HPDE6-E6E7 (cell line): ENCODE data around the gene HOXC12.

ENCODE experiments used
- DNase-seq: peaks from one replicate; pipeline ENCODE4 v3.0.0; 2011; ENCODE audit warnings: missing footprints; ENCODE audit errors: extremely low spot score

Gene HOXC12

DNA sequence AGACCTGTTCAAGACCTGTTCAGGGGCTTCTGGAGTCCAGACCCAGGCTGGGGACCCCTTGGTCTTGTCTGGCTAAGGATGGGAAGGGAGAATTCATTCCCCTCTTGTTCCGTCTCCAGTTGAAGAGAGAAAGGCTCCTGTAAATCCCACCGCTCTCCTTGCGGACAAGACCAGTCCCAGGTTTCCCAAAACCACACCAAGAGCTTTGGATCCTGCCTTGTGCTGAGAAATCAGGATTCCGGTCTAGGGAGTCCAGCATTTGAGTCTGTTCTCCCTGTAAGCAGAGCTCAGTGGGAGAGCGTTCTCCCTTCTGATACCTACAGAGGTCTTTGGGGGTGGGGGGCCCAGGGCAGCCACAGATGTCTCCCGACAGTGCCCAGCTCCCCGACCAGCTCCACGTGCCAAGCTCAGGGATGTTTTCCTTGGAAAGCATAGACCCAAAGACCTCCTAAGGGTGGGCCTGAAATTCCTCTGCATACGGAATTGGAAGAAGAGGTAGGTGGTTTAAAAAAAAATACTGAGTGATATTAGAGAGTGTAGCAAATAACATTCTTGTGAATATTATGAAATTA, 14.2 kb upstream of the HOXC12 start:
- no peak for DNase-seq

DNA sequence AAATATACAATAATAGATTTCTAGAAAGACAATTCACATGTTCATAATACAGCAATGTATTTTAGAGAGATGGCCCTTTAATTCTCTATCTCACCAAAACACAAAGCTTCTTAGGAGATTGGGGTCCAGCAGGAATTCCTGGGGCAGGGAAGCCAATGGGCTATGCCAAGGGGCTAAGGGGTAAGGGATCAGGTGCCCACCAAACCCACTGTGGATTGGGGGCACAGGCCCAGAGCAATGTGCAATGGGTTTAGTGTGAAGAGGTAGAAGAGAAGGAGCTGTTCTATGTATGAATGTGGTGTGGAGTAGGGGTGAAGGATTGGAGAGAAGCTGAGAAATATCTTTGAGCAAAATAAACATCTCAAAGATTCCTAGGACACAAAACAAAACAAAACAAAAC, 13.5 kb upstream of the HOXC12 start:
- no peak for DNase-seq

DNA sequence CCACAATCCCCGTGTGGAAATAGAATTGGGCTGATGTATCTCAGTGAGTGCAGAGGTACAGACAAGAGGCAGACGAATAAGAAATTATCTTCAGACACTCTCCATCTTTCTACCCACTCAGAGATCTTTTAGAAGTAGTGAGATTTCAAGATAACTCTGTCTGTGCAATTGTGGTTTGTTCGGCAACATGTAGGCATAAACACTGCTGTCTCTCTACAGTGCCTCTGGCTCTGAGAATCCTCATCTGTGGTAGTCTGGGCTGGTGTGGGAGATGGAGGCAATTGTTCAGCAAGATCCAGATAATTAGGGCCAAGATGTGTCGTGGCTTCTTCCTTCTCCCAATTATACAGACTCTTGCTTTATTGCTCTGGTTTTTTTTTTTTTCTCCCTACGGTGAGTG, 13.0 kb upstream of the HOXC12 start:
- no peak for DNase-seq

DNA sequence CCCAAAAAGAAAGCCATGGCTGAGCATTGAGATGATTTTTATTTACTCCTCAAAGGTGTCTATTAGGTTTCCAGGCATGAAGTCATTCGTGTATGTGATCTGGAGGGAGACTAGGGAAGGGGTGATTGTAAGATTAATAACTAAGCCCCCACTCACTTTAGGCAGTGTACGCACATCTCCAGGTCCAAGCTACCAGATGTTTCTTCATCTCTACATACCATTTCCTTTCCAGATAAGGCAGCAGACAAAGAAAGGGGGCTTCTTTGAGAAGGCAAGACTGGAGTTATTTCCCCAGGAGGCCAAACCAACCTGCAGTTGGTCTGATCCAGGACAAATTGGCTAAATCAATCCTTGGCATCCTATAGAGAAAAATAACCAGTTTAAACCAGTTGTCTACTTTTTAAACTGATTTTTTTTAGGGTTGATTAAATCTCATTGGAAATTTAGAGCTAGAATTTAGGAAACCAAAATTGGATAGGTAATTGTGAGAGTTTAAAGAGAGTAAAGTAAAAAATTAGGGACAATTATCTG, 12.2 kb upstream of the HOXC12 start:
- no peak for DNase-seq

DNA sequence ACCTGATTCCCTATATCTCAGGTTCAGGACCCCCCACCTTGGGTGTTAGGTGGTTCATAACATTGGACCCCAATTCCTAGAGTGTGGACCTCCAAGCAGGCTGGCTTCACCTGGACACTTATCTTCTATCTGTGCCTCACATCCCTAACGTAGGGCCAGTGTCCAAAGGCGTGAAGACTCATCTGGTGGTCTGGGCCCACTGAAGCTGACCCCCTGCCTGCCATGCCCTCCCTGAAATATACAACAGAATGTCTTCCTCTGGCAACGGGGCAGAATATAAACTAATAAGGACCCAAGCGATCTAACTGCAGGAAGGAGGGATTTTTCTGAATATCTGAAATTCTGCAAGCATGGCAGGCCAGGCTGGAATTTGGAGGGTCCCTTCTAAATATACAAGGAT, 10.5 kb upstream of the HOXC12 start:
- no peak for DNase-seq

DNA sequence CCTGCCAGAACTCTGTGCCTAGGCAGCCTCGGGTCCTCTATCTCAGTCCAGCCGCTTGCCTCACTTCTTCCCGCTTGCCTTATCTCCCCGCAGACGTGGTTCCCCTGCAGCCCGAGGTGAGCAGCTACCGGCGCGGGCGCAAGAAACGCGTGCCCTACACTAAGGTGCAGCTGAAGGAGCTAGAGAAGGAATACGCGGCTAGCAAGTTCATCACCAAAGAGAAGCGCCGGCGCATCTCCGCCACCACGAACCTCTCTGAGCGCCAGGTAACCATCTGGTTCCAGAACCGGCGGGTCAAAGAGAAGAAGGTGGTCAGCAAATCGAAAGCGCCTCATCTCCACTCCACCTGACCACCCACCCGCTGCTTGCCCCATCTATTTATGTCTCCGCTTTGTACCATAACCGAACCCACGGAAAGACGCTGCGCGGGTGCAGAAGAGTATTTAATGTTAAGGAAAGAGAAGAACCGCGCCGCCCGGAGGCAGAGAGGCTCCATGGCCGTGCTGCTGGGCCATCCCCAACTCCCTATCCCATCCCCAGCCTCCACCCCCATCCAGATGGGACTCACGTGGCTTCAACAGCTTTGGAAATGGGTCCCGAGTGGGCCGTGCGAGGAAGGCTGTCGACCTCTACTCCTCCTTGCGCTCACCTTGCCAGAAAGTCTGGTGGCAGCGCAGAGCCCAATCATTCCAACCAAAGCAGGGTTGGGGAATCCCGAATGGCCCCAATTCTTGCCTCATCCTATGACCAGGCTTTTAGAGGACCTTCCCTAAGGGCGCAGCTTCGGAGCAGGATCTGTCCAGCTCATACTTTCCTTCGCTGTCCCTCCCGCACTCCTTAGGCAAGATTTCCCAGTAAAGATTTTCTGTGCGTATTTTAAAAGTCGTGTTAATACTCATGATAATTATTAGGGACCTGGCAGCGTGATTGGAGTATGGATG, 9.5 kb upstream of the HOXC12 start:
- DNase-seq, result no peak

DNA sequence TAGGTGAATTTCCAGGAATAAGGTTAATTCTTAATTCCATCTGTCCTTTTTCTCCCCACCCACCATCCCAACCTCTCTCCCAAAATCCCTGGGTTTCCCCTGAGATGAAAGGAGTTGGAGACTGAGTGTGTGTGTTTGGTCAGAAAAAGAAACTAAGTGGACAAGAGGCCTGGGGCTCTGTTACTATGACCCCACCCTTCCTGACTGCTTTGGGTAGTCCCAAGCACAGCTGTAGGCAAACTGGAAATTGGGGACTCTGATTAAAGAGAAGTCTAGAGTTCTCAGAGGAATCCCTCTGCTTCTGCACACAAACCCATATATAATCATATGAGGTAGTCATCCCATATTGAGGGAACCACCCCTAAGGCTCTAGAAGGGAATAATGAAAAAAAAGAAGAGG, 7.0 kb upstream of the HOXC12 start:
- no peak for DNase-seq

DNA sequence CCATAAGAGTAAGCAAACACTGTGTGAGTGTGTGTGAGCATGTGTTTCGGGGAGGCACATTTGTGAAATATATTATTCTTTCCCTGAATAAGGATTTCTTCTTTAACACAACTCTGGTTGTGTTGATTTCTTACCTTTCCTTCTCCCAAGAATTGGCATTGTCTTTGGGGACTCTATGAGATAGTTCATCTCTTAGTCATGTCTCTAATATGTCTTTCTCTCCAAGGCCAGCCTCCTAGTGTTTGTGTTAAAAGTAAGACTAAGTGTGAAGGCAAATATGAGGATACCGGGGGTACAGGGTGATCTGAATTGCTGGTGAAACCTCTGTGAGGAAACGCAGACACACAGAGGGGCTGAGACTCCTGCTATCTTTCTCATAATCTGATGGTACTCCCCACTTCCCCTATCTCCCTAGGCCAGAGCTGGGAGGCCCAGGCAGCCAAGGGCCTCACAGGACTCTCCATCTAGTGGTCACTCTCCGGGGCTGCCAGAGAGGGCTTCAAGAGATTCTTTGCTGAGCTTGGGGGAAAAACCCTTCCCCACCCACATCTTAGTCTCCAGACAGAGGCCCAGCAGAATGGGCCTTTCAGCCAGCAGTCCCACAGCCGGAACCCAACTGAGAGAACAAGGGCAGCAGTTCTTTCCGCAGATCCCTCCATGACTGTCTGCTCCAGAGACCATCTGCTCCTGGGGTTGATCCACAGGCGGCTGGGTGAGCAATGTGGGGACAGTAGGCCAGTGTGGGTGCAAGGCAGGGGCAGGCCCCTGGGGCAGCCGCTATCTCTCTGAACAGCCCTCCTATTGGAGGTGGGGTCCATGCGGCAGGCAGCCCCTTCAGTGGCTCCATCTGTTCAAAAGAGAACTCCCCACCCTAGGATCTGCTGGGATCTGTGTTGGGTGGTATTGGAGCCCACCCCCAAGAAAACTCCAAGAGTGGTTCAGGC, 5.8 kb upstream of the HOXC12 start:
- DNase-seq, result no peak

DNA sequence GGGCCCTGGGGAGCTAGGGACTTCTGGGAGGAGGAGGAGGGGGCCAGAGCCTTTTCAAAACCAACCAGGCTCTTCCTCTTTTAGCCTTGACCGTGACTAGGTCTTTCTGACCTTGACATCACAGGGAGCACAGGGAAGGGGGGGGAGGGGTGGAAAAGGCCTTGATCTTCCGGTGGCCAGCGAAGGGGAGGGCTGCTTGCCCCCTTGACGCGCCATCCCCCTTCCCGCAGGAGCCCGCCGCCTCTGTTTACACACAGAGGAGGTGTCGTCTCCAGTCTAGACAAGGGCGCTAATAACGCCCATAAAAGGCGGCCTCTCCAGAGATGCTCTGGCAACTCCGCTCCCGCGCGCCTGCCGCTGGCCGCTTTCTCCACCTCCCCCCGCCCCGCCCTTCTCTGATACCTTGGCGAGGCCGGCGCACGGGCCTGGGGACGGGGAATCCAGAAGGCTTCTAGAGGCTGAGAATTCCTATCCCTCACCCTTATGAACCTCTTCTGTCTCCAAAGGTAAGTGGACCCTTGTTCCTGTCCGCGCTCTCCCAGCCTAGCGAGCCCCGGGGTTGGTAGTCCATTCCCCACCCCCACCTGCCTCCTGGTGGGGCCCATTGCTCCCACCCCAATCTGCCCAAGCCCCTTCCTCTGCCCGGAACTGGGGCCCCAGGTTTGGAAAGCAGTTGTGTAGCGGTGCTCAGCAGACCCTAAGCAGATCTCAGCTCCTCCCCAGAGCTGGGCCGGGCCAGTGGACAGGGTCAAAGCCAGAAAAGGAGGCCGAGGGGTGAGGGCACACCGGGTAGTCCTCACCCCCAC, 4.9 kb upstream of the HOXC12 start:
- DNase-seq, result no peak

DNA sequence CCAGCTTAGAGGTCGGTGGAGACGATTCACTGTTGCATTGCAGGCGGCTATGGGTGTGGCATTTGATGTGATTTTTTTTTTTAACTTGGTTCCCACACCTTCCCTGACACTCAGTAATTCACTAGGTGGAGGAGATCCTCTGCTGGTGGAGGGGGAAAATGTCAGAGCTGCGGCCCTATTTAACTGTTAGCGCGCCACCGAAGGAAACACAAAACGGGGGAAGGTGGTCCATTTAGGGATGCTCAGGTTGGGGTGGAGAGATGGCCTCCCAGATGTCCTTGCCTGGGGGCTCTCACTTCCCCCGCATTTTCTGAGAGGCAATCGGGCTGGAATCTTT, 4.3 kb upstream of the HOXC12 start:
- DNase-seq, result no peak

DNA sequence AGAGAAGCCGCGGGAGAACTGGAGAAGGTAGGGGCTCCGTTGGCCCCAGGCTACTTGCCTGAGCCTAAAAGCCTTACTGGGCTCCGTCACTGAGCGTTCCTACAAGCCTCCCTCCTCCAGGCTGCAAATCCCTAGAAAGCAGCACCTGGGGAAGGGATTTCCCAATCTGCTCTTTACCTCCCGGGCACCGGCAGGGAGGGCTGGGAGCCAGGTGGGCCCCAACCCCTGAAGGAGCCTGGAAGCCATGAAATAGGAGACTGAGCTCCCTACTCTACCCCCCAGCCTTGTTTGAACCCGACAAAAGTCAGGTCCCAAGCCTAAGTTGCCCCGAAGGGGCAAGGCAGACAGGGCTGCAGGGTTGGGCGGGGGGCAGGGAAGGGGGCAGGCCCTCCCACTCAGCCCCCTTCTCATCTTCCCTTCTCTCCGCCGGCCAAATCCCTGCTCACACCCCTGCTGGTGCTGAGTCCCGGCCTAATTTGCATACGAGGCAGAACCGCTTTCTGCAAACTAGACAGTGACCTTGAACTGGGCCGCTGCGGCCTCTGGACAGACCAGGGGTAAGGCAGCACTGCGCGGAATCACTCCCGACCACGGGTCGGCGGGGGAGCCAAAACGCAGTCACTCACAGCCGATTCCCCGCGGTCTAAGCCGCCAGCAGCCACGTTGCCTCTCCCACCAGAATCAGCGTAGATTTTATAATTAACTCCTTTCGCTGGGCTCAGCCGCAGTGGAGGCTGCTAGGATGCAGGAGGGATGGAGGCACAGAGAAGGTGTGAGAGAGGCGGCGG, 3.7 kb upstream of the HOXC12 start:
- no peak for DNase-seq

DNA sequence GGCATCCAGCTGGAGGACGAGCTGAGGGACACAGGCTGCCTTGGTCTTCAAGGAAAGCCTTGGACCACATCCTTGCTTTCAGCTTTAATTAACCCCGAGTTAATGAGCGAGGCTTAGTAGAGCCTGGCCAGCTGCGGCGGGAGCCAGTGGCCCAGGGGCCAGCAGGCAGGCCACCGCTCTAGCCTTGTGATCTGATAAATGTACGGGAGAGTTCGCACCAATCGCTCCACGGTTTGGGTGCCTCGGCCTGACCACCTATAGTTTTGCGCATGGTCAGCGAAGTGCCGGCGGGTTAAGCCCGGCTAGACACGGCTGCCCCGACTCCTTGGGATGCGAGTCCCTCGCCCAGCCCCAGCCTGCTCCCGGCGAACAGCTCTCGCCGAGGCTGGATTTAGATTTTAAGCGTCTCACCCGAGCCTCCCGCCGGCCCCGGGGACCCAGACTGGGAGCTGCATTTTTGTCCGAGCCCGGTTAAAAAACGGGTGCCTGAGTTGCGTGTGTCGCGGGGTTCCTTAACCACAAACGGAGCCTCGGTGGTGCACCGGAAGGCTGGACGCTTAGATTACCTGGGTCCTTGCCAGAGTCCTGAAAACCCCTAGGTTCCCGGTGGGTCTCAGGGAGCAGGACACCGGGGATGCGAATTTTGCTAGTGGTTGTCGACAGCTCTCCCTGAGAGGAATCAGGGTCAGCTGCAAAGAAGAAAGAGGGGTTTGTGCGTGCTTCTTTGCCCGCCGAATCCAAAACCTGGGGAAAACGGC, 2.9 kb upstream of the HOXC12 start:
- no peak for DNase-seq

DNA sequence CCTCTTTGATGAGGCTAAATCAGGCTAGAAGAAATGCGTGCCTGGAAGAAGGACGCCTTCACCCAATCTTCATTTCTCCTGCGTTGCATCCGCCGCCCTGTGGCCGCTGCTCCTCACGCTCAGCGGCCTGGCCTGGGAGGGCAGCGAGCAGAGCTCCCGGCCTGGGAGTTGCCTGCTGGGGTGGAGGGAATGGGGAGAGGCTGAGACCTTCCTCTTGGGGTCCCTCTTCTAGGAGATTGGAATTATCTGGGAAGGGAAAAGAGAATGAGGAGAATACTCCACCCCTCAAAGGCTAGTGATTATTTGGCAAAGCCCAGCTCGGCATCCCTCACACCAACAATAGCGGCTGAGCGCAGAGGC, 2.4 kb upstream of the HOXC12 start:
- DNase-seq, result no peak

DNA sequence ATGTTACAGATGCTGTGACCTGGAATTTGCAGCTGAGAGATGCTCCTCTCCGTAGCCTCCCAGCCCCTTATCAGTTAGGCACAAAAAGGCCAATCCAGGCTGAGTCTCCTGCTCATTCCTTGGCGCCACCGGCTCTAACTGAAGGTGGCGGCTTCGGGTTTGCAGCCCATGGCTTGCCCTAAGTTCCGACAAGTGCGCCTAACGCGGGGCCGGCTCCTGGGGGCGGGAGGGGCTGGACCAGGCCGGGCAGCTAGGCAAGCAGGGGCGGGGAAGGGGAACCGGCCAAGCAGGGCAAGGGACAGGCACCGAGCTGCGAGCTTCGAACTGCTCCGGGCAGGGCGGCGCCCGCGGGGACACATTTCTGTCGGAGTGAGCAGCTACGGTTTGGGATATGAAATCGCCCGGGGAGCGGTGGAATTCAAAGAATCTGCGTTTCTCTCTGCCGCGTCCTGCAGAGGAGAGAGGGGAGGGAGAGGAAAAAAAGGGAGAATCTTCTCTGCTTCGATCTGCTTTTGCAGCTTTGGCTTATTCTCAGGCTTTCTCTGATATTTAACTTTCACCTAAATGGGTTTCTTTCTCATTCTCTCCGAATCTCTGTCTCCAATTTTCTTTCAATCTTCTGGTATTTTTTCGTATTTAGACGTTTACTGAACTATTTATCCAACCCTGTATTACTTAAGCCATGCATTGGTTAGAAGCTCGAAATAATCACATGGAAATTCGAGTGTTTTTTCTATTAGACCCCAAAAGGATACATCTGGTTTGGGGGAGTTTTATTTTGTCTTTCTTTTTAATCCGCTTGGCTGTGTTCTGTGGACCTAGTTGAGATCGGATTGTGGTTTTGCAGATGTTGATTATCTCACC, 1.6 kb upstream of the HOXC12 start:
- DNase-seq, result no peak

DNA sequence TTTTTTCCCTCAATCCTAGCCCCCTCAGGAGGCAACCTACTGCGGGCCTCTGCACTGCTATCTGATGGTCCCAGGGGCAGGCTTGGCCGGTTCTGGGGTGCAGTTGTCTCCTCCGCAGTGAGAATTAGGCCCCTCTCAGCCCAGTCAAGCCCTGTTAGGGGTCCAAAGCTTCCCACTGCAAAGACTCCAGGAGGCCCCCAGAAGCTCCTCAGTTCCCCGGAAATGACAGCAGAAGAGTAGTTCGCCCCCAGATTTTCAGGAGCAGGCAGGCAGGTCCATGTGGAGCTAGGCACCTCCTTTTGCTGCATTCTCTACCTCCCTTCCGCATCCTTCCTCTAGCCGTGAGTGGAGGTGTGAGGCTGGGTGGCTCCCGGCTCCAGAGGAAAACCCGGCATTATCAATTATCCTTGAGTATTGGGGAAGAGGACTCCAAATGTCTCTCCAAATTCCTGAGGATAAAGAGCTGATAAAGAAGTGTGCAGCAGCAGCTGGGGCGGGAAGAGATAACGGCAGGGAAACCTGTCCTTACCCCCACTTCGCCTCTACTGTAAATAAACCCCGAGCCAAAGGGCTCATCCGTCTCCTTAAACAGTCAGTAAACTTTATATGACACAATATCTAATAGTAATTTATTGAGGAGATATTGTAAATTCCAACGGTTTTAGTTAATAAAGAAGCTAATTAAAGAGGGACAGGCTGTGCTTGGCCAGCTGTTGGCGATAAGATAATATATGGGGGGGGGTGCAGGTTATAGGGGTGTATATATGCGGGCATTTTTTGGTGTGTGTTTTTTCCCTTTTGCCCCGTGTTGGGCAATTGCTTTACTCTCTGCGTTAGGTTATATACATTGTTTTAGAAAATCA, 641 bp upstream of the HOXC12 start:
- no peak for DNase-seq

DNA sequence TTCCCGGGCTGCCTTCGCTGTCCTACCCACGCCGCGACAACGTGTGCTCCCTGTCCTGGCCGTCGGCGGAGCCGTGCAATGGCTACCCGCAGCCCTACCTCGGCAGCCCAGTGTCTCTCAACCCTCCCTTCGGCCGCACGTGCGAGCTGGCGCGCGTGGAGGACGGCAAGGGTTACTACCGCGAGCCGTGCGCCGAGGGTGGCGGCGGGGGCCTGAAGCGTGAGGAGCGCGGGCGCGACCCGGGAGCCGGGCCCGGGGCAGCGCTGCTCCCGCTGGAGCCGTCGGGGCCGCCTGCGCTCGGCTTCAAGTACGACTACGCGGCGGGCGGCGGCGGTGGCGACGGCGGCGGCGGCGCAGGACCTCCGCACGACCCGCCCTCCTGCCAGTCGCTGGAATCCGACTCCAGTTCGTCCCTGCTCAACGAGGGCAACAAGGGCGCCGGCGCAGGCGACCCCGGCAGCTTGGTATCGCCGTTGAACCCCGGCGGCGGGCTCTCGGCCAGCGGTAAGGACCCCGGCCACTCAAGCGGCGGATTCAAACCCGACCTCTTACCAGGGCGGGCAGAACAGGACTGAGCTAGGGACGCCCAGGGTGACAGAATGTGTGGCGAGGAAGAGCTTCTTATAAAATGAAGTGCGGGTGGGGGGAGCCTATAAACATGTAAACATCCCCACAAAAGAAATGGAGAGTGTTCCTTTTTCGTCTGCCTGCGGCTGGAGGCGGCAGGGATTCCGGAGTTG, 503 bp downstream of the HOXC12 start:
- no peak for DNase-seq

DNA sequence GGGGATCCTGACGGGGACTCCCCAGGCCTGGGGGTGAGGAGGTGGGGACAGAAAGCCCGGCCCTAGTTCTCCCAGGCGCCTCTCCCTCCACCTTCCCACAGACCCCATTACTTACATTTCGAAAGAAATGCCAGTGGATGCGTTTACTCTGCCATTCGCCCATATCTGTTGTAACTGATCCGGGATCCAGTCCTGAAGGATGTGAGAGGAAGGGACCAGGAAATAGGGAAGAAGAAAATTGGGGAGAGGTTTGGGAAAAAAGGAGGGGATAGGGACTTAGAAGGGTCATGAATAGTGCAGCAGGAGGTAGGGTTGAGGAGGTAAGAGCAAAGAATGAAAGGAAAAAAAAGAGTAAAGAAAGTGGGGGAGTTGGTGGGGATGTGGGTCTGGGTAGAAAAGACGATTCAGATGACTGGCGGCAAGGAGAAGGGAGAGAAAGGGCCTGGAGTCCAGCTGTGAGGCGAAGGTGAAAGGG, 1.1 kb downstream of the HOXC12 start:
- DNase-seq, result no peak
